HG03520 (cell line): Measurements from ENCODE around the gene TTLL12.
"Not testable (repeated sequence)": the region's sequence is repeated elsewhere in the genome, so short reads cannot be mapped to it uniquely, and the experiment has no call there.

Experiments used
- ATAC-seq: cut with Tn5 transposase; IDR thresholded peaks from one replicate; pipeline ENCODE4 v1.9.1; 2021; ENCODE audit warnings: mild to moderate bottlenecking, moderate library complexity; ENCODE audit not compliant: unreplicated experiment

Gene TTLL12

DNA sequence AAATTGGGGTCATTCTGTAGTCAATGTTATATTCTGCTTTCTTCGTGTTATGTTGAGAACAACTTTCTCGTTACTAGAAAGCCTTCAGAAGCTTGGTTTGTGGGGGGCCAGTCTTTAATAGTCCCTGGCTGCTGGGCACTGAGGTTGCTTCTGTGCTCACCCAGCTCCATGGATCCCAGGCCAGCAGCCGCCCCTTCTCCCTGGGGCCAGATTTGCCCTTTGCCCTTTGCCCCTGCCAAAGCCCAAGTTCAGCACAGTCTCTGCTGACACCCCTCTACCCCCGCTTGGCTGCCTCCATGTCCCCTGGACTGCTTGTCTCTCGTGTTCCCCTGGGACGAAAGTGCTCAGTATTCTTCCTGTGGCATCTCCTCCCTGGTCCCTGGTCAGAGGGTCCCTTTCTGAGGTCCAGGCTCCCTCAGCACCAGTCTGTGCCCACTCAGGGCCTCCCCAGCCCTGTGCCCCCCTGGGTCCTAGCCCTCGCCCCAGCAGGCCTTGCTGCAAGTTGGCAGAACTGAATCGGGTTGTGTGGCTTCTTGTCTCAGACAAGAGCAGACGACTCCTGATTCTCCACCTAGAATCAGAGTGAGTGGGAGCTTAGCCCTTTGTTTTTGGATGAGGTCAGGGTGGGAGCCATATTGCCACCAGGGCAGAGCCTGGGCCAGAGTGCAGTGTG, 28.9 kb downstream of the TTLL12 start:
- no peak for ATAC-seq

DNA sequence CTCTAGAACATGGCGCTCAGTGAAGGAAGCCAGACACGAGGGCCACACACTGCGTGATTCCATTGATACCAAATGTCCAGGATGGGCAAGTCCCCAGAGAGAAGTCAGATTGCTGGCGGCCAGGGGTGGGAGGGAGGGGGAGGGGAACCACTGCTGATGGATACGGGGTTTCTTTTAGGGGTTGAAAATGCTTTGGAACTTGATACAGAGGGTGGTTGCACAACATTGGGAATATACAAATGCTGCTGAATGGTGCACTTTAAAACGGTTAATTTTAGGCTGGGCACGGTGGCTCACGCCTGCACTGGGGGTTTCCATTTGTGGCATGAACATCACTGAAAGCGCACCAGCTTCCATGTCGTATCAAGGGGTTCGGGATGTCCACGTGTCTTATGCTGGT, 30.5 kb downstream of the TTLL12 start:
- no peak for ATAC-seq

DNA sequence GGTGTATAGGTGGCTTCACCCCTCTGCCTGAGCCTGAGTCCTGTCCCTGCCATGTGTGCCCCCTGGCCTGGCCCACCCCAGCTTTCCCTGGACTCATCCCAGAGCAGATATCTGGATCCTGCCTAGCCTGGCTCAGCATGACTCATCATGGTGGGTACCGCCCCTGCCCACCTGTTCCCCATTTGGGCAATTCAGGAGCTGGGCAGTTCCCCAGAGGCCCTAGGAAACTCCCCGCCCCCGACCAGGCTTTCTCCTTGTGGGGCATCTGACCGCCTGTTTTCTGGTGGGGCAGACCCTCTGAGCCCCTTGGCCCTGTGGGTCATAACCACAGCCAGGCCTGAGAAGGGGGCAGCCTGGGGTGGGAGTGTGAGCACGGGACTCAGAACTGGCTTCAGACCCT, 31.1 kb downstream of the TTLL12 start:
- ATAC-seq = no peak

DNA sequence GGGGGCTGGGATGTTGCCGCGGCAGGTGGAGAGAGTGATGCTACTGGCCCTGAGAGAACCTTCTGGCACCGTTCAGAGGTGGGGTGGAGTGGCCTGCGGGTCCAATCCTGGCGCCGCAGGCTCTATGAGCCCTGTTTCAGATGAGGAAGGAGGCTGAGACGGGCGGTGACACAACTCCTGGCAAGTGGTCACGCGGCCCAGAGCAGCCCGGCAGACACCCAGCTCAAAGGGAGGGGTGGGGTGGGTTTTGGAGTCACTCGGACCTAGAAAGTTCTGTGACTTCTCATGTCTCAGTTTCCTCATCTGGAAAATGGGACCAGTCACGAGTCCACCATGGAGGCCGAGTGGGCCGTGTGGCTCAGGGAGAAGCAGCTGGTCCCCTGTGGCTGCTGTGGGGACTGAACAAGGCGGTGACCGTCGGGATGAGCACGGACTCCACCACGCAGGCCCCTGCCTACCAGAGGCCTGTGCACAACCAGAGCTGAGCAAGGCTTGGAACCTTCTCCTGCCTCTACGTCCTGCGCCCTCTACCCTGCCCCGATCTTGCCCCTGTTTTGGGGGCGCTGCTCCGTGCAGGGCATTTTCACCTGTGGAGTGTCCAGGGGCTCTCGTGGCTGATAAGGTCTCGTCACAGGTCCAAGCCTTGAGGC, 31.9 kb downstream of the TTLL12 start:
- no peak for ATAC-seq

DNA sequence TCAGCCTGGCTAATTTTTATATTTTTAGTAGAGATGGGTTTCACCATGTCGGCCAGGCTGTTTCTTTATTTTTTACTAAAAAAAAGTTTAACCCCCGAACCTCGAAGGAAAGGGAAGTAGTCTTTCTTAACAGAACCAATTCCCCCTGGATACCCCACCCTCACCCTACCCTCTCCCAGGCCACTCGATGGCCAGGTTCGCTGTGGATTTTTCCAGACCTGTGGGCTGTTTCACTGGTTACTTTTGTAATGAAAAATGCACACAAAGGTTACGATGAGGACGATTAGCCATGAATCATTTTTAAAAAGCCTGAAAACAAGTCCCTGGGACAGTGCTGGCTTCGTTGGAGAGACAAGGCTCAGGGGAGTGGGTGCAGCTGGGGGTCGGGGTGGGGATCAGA, 33.0 kb downstream of the TTLL12 start:
- no peak for ATAC-seq

DNA sequence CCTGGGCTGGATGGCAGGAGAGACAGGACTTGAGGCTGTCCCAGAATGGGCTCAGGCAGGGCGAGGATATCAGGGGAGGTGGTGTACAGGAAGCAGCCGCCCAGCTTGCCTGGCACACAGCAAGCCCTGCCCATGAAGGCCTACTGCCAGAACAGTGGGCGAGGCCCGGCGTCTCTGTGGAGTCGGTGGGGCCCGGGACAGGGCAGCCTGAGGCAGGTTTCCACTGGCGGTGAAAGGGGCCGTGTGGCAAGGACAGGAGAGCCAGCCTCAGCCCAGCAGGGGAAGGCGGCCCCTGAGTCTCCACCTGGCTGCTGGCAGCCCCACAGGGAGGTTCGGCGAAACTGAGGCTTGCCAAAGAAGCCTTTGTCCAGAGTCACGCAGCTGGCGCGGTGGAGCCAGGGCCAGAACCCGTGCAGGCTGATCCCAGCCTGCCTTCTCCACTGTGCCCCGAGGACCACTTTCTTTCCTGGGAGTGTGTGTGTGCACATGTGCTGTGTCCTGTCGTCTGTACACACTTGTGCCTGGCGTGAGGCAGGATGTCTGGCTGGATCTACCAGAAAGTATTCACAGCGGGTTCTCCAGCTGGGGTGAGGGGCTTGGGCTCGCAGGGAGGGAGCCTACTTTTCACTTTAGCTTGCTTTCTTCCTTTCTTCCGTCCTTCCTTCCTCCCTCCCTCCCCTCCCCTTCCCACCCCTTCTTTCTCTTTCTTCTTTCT, 34.4 kb downstream of the TTLL12 start:
- no peak for ATAC-seq

DNA sequence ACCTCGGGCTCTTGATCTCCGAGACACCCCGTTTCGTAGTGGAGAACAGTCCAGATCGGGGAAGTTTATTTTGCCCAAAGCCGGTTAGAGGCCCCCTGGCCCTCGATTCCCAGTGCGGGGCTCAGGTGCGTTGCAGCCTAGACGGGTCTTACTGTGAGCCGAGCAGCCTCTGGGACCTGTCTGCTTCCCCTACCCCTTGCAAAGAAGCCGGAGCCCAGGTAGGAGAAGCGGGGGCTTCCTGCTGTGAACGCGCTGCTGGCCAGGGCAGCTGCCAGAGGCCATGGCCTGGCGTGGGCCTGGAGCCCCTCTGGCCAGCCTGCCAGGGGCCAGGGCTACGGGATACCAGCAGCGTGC, 35.0 kb downstream of the TTLL12 start:
- ATAC-seq = no peak

DNA sequence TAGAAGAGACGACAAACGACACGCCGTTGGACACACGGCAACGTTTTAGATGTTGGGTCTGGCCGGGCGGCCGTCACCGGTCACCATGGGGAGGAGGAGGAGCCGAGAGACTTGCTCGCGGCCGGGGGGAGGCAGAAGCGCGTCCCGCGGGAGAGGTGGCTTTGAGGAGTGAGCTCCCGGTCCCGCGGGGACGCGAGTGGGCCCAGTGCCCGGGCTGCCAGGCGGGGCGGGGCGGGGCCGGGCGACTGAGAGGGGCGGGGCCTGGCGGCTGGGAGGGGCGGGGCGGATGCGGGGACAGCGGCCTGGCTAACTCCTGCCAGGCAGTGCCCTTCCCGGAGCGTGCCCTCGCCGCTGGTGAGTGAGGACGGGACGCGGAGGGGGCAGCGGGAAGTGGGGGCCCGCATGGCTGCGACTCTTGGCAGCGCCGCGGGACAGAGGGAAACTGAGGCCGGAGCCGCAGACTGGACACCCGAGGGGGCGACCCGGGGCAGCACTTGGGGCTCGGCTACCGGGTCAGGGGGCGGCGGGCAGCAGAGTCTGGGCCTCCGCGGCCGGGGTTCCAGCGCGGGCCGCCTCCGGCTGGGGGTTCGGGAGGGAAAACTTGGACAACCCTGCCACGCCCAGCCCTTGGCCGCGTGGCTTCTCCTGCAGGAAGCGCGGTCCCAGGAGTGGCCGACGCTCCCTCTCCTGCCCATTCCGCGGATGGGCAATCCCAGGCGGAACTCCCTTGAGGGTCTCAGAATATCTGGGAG, 35.5 kb downstream of the TTLL12 start, which contains the start of gene TSPO:
TSS of gene TSPO (plus strand) at position 309 of the 752 bp plus-strand sequence. CDS start 7,680 bp downstream, outside the sequence.
- ATAC-seq = no peak

DNA sequence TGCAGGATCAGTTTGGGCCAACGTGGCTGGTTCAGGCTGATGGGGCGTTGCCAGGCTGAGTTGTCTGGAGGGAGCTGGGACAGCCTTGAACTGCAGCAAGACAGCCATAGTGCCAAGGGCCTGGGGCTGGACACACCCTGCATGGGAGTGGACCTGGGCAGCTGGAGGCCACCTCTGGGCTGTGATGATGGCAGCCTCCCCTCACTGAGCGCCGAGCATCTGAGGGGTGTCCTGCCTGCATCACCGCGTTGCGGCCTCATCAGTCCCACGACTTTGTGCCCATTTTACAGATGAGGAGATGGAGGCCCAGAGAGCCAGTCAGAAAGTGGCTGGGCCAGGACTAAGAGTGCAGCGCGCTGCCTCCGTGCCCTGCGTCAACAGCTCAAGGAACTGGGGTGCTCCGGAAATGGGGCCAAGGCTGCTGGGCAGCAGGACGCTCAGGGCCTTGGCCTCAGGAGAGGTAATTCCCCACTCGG, 36.2 kb downstream of the TTLL12 start:
- ATAC-seq = no peak

DNA sequence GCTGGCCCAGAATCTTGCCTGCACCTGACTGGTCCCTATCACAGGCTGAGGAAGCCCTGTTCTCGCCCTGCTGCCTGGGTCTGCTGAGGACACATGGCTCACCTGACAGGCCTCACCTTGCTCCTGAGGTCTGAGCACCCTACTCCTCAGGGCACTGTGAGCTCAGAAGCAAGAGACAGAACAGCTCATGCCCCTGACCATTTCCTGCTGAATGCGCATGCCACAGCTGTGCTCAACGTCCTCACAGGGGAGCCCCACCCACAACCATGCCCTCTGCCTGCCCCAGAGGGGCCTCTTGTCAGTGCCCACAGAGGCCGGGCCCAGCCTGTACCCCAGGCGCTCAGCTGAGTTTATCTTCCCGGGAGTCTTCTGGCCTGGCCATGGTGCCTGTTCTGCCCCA, 38.4 kb downstream of the TTLL12 start:
- no peak for ATAC-seq

DNA sequence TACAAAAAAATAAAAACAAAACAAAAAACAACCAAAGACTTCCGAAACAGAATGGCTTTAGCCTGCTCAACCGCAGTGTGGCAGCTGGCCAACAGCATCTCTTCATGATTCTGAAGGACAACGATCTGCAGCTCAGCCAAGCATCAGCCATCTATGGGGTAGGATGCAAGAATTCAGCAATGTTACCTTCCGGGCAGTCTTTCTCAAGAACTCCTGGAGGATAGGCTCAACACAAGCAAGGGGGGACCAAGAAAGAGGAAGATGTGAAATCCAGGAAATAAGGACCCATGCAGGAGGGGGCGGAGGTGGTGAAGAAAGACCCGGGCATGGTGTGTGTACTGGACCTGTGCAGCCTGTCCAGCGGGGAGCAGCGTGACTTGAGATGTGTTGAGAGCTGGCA, 39.1 kb downstream of the TTLL12 start:
- no peak for ATAC-seq

DNA sequence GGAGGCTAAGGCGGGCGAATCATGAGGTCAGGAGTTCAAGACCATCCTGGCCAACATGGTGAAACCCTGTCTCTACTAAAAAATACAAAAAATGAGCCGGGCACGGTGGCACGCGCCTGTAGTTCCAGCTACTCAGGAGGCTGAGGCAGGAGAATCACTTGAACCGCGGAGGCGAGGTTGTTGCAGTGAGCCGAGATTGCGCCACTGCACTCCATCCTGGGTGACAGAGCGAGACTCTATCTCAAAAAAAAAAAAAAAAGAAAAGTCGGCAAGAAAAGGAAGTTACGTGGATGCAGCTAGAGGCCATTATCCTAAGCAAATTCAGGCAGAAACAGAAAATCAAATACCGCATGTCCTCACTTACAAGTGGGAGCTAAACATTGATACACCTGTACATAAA, 40.6 kb downstream of the TTLL12 start:
- ATAC-seq = not testable (repeated sequence)

DNA sequence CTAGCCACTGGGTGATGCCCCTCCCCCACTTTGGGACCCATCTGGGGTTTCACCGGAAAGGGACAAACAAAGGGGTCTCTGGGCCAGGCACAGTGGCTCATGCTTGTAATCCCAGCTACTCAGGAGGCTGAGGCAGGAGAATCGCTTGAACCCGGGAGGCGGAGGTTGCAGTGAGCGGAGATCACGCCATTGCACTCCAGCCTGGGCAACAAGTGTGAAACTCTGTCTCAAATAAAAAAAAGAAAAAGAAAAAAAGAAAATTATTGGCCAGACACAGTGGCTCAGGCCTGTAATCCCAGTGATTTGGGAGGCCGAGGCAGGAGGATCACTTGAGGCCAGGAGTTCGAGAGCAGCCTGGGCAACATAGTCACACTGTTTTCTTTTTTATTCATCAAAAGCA, 41.6 kb downstream of the TTLL12 start:
- not testable (repeated sequence) for ATAC-seq

DNA sequence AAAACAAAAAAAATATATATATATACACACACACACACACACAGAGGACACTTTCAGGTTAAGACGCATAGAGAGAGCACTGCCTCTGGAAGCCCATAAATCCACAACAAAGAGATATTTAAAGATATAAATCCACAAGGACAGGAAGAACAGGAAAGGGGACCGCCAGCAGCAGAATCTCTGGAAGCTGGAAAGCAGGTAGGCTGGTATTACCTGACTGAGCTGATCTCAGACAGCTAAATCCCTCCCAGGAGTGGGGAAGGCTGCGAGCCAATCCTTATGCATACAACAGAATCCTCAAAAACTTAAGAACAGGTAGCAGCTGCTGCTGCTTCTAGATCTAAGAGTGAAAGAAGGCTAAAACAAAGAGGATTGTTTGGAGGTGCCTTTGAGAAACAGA, 42.0 kb downstream of the TTLL12 start:
- no peak for ATAC-seq

DNA sequence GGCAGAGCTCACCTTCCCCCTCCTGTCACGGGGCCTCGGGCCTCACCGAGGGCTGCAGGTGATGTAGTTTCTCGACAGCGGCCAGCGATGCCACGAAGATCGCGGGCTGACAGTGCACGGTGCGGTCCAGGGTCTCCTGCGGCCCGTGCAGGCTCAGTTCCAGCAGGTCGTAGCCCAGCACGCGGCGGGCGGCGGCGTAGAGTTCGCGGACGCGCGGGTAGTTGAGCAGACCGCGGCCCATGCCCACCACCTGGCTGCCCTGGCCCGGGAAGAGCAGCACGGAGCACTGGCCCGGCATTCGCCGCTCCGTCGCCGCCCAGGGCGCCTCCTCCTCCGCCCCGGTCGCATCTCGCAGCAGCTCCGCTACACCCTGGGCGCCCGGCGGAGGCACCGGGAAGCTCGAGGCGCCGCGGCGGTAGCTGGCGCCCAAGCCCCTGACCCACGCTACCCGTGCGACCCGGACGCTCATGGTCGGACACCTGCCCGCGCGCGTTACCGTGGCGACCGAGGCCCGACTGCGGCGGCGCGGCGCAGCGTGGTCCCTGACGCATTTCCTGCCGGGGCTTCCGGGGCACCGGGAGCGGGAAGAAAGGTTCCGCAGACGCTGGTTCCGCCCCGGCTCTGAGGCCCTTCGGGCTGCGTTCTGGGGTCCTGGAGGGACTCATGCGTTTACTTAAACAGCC, 43.9 kb downstream of the TTLL12 start, which contains the start of gene MCAT:
TSS of gene MCAT (minus strand) at position 519 of the 683 bp plus-strand sequence. CDS start at position 469, 50 bp downstream.
- ATAC-seq = peak; percentile 72

DNA sequence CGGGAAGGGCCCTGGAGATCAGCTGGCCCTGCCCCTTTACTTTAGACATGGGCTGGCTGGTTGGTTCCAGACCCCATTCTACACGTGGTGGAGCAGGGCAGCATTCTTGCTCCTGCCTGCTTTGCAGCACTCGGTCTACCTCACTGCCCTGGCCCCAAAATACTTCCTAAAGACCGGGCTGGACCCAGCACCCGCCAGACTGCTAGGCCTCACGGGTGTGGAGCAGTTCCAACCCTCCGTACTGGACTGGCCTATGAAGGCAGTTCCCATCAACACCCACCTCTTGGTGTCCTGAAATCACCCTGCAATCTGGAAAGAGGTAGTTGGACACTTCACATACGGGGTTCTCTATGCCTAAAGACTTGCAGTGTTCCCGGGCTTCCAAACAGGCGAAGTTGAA, 50.1 kb downstream of the TTLL12 start:
- ATAC-seq = no peak

DNA sequence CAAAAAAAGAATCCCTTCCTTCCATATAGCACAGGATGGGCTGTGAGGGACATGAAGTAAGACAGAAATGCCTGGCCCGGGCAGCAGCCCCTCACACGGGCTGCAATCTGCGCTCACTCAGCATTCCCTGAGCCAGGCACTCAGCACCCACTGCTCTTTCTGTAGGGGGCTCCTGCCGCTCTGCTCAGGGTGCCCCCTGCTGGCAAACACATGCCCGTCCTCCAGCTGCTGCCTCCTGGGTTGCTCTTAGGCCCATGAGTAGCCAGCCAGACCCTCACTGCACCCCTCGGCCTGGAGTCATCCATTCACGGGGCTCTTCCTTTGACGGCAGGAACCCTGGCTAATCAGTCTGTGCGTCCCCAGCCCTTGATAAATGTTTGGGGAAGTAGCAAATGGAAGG, 50.7 kb downstream of the TTLL12 start:
- no peak for ATAC-seq

DNA sequence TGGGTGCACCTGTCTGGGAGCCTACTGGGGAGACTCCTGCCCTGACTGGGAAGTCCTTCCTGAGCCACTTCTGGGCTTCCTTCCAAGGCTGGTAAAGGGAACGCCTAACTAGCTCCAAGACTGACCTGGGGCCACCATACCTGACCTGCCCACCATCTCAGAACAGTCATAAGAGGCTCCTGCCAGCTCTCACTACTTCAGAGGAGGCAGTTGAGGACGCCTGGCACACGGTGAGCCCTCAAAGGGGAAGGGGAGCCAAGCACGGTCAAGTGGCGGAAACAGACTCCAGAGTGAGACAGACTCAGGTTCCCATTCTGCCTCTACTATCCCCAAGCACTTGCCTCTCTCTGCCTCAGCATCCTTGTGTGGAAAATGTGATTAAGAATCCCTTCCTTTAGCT, 51.4 kb downstream of the TTLL12 start:
- no peak for ATAC-seq

DNA sequence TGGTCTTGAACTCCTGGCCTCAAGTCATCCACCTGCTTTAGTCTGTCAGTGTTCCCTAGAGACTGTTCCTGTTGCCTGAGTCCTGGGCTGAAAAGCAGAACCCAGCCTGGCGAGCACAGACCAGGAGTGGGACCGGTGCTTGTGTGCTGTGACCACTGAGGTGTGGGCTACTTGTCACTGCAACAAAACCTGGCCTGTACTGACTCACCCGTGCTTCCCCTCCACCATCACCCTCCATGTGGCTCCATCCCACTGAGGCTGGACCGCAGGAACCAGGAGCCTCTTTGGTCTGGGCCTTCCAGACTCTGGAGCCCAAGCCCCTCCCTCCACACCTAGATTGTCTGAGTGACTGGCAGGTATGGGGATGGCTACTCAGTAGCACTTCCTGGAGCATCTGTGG, 52.4 kb downstream of the TTLL12 start:
- ATAC-seq = no peak

DNA sequence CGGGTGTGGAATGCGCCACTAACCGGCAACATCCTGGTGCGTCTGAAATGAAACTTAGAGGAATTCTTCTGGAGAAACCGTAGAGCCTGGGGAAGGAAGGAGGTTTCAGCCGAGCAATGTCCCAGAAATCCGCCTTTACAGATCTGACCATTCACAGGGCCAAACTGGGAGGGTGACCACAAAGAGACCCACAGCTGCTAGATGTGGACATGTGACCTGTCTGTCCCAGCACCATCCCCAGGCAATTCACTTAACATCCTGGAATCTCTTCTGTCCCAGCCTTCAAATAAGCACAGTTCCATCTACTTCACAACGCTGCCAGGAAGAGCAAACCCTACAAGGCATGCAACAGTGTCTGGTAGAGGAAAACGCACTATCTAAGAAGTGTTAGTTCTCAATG, 53.5 kb downstream of the TTLL12 start:
- ATAC-seq = no peak
